ENCODE data around the gene RYR1.
"Not testable (repeated sequence)": the region's sequence is repeated elsewhere in the genome, so short reads cannot be mapped to it uniquely, and the experiment has no call there.

The RYR1 gene

DNA sequence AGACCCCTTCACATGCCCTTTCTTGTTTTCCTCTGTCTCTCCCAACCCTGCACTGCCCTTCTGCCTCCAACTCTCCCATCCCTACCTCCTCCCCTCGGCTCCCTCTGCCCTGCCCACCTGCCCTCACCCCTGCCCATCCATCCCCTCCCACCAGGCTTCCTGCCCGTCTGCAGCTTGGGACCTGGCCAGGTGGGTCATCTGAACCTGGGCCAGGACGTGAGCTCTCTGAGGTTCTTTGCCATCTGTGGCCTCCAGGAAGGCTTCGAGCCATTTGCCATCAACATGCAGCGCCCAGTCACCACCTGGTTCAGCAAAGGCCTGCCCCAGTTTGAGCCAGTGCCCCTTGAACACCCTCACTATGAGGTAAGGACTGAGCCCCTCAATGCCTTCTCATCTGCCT is 35.7 kb downstream of the RYR1 start:
- TF ChIP-seq, protein P1, sequence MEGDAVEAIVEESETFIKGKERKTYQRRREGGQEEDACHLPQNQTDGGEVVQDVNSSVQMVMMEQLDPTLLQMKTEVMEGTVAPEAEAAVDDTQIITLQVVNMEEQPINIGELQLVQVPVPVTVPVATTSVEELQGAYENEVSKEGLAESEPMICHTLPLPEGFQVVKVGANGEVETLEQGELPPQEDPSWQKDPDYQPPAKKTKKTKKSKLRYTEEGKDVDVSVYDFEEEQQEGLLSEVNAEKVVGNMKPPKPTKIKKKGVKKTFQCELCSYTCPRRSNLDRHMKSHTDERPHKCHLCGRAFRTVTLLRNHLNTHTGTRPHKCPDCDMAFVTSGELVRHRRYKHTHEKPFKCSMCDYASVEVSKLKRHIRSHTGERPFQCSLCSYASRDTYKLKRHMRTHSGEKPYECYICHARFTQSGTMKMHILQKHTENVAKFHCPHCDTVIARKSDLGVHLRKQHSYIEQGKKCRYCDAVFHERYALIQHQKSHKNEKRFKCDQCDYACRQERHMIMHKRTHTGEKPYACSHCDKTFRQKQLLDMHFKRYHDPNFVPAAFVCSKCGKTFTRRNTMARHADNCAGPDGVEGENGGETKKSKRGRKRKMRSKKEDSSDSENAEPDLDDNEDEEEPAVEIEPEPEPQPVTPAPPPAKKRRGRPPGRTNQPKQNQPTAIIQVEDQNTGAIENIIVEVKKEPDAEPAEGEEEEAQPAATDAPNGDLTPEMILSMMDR (IDR thresholded peaks at IDR 0.05; ENCODE audit: low read length, missing control alignments) = no peak
- H3K4me3 ChIP-seq (replicated peaks; ENCODE audit: low read depth, low read length) = no peak overlapping the region
- DNase-seq (ENCODE audit: low read depth) = no peak

DNA sequence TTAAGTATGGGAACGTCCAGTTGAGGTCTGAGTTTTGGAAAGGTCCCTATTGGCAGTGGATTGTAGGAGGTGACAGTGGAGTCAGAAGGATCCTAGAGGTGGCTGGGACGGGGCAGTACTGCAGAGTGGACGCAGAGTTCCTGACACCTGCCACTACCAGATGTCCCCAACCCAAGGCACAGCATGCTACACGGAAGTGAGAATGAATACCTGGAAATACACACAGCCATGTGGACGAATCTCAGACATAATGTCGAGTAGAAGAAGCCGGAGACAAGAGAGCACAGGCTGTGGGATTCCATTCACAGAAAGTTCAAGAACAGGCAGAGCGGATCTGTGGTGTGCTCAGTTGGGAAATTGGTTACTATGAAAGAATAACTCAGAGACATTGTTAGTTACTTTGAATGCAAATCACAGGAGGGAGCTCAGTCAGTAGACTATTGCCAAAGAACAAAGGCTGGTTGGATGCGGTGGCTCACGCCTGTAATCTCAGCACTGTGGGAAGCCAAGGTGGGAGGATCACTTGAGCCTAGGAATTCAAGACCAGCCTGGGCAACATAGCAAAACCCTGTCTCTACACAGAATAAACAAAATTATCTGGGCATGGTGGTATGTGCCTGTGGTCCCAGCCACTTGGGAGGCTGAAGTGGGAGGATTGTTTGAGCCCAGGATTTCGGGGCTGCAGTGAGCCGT is 37.4 kb downstream of the RYR1 start:
- DNase-seq (ENCODE audit: low read depth) = no peak
- no peak overlapping the region for H3K4me3 ChIP-seq (replicated peaks; ENCODE audit: low read depth, low read length)
- TF ChIP-seq, protein P1 (IDR thresholded peaks at IDR 0.05; ENCODE audit: low read length, missing control alignments) = no peak

DNA sequence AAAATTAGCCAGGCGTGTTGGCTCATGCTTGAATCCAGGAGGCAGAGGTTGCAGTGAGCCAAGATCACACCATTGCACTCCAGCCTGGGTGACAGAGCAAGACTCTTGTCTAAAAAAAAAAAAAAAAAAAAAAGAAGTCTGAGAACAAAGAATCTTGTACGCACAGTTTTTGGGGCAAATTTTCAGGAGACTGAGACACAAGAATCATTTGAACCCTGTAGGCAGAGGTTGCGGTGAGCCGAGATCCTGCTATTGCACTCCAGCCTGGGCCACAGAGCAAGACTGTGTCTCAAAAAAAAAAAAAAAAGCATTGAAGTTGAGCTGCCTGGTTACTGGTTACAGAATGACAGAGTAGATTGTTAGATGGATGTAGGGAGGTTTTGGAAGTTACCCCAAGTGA is 39.2 kb downstream of the RYR1 start:
- not testable (repeated sequence) for DNase-seq (ENCODE audit: low read depth); H3K4me3 ChIP-seq (replicated peaks; ENCODE audit: low read depth, low read length)

DNA sequence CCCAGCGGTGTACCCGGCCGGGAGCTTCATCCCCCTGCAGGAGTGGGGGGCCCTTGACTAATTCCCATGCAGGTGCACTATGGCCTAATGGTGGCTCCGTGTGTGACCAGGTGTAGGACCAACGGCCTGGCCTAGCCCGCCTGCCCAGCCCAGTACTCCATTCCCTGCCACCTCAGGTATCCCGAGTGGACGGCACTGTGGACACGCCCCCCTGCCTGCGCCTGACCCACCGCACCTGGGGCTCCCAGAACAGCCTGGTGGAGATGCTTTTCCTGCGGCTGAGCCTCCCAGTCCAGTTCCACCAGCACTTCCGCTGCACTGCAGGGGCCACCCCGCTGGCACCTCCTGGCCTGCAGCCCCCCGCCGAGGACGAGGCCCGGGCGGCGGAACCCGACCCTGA is 39.7 kb downstream of the RYR1 start:
- no peak overlapping the region for H3K4me3 ChIP-seq (replicated peaks; ENCODE audit: low read depth, low read length)
- TF ChIP-seq, protein P1 (IDR thresholded peaks at IDR 0.05; ENCODE audit: low read length, missing control alignments) = no peak

DNA sequence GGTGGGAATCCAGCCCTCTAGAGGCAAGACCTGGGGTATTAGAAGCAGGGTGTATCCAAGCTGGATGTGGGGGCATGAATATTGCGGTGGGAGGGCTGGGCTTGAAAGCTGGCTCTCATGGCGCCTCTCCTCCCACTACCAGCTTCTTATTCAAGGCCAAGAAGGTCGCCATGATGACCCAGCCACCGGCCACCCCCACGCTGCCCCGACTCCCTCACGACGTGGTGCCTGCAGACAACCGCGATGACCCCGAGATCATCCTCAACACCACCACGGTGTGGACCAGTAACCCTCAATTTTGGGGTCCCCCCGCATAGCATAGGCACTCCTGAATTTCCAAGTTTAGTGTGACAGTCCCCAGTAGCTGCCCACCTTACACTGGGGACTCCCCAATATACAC is 41.7 kb downstream of the RYR1 start:
- H3K4me3 ChIP-seq (replicated peaks; ENCODE audit: low read depth, low read length) = no peak overlapping the region
- TF ChIP-seq, protein P1 (IDR thresholded peaks at IDR 0.05; ENCODE audit: low read length, missing control alignments) = no peak
- no peak for DNase-seq (ENCODE audit: low read depth)

More for the DNA sequence above, 39.7 kb downstream of the RYR1 start:
- DNase-seq (ENCODE audit: low read depth) = no peak

DNA sequence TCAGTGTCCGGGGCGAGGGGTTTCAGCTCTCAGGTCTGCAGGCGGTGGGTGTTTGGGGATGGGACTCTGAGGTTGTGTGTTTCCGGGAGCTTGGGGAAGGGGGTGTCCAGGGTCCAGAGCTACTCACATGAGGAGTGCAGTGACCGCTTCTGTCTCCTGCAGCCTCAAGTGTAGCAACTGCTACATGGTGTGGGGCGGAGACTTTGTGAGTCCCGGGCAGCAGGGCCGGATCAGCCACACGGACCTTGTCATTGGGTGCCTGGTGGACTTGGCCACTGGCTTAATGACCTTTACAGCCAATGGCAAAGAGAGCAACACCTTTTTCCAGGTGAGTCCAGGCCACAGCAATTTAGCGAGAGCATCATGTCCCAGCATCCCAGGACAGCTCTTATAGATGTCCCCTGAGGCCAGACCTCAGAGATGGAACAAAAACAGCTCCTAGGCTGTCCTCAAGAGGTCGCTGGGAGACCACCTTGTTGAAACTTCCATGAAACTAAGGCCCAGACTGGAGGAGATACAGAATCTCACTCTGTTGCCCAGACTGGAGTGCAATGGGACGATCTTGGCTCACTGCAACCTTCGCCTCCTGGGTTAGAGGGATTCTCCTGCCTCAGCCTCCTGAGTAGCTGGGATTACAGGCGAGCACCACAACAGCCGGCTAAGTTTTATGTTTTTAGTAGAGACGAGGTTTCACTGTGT is 44.9 kb downstream of the RYR1 start:
- DNase-seq (ENCODE audit: low read depth) = peak; percentile 6
- TF ChIP-seq, protein P1 (IDR thresholded peaks at IDR 0.05; ENCODE audit: low read length, missing control alignments) = no peak
- no peak overlapping the region for H3K4me3 ChIP-seq (replicated peaks; ENCODE audit: low read depth, low read length)

DNA sequence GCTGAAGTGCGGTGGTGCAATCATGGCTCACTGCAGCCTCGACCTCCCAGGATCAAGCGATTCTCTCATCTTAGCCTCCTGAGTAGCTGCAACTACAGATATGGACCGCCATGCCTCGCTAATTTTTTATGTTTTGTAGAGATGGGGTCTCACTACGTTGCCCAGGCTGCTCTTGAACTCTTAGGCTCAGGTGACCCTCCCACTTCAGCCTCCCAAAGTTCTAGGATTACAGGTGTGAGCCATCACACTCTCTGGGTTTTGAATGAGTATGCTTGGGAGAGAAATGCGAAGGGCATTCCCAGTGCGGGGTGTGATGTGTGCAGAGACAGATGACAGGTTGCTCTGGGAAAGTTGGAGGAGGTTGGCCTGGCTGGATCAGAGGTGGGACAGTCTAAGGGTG is 49.0 kb downstream of the RYR1 start:
- DNase-seq (ENCODE audit: low read depth) = no peak
- no peak overlapping the region for H3K4me3 ChIP-seq (replicated peaks; ENCODE audit: low read depth, low read length)
- TF ChIP-seq, protein P1 (IDR thresholded peaks at IDR 0.05; ENCODE audit: low read length, missing control alignments) = no peak
